Measurements from ENCODE around the gene FAM219A.

Gene FAM219A

GRCh38 chr9:34463901-34464232 lies 5.5 kb upstream of the FAM219A start:
- no peak for DNase-seq (ENCODE audit: extremely low spot score)
- no peak for TF ChIP-seq SUZ12 (IDR thresholded peaks at IDR 0.05)
- TF ChIP-seq NFRKB (IDR thresholded peaks at IDR 0.05): no peak
- TF ChIP-seq L3MBTL2 (conservative IDR thresholded peaks at IDR 0.05): no peak
- no peak for TF ChIP-seq FOXM1 (IDR thresholded peaks at IDR 0.05; ENCODE audit: borderline replicate concordance)
- TF ChIP-seq FOXK2 (IDR thresholded peaks at IDR 0.05): no peak
- no peak for TF ChIP-seq SP1 (IDR thresholded peaks at IDR 0.05)
- TF ChIP-seq PKNOX1 (IDR thresholded peaks at IDR 0.05): no peak
- TF ChIP-seq FOXA1 (IDR thresholded peaks at IDR 0.05): no peak
- TF ChIP-seq LEF1 (IDR thresholded peaks at IDR 0.05; ENCODE audit: borderline replicate concordance): no peak
- TF ChIP-seq TARDBP (IDR thresholded peaks at IDR 0.05): no peak
- TF ChIP-seq ZNF384 (IDR thresholded peaks at IDR 0.05): no peak
- TF ChIP-seq ELF4 (IDR thresholded peaks at IDR 0.05): no peak
- no peak for TF ChIP-seq HDGF (IDR thresholded peaks at IDR 0.05; ENCODE audit: borderline replicate concordance)
- no peak for TF ChIP-seq ARNT (IDR thresholded peaks at IDR 0.05)
- TF ChIP-seq BHLHE40 (IDR thresholded peaks at IDR 0.05; ENCODE audit: borderline replicate concordance): no peak
- ChIA-PET POLR2A (no interaction called here), CTCF (interaction anchor here (0.6 kb wide), 1 partner anchor 114 kb away, joined by 3 read pairs; no protein-coding TSS in a partner anchor)

- ChIA-PET POLR2A (no interaction called here), CTCF (interaction anchor here (0.6 to 1.4 kb wide), 3 partner anchors 40 to 114 kb away, joined by 3 to 4 read pairs (median 3); no protein-coding TSS in a partner anchor)
- no peak for DNase-seq (ENCODE audit: extremely low spot score)
- TF ChIP-seq ARNT (IDR thresholded peaks at IDR 0.05) (no peak), BHLHE40 (IDR thresholded peaks at IDR 0.05; ENCODE audit: borderline replicate concordance) (no peak), FOXM1 (IDR thresholded peaks at IDR 0.05; ENCODE audit: borderline replicate concordance) (no peak), L3MBTL2 (conservative IDR thresholded peaks at IDR 0.05) (no peak), SUZ12 (IDR thresholded peaks at IDR 0.05) (no peak), PKNOX1 (IDR thresholded peaks at IDR 0.05) (no peak), HDGF (IDR thresholded peaks at IDR 0.05; ENCODE audit: borderline replicate concordance) (no peak), CTBP1 (IDR thresholded peaks at IDR 0.05; ENCODE audit: borderline replicate concordance) (no peak), ZNF384 (IDR thresholded peaks at IDR 0.05) (no peak), SP1 (IDR thresholded peaks at IDR 0.05) (no peak), TARDBP (IDR thresholded peaks at IDR 0.05) (no peak), NFRKB (IDR thresholded peaks at IDR 0.05) (no peak), FOXK2 (IDR thresholded peaks at IDR 0.05) (no peak), ELF4 (IDR thresholded peaks at IDR 0.05) (no peak)
Observed at GRCh38 chr9:34463098-34463900, 4.9 kb upstream of the FAM219A start.

- TF ChIP-seq ZNF384 (IDR thresholded peaks at IDR 0.05): no peak
- TF ChIP-seq FOXM1 (IDR thresholded peaks at IDR 0.05; ENCODE audit: borderline replicate concordance): no peak
- no peak for TF ChIP-seq PKNOX1 (IDR thresholded peaks at IDR 0.05)
- no peak for TF ChIP-seq FOXA1 (IDR thresholded peaks at IDR 0.05)
- TF ChIP-seq SP1 (IDR thresholded peaks at IDR 0.05): no peak
- TF ChIP-seq ELF4 (IDR thresholded peaks at IDR 0.05): no peak
- TF ChIP-seq TARDBP (IDR thresholded peaks at IDR 0.05): no peak
- CTCF ChIA-PET: no interaction called here
- POLR2A ChIA-PET: no interaction called here
- no peak for DNase-seq (ENCODE audit: extremely low spot score)
Observed at GRCh38 chr9:34459941-34460340, 1.6 kb upstream of the FAM219A start.

GRCh38 chr9:34459356-34459755 lies 986 bp upstream of the FAM219A start:
- CTCF ChIA-PET: no interaction called here
- POLR2A ChIA-PET: no interaction called here
- DNase-seq (ENCODE audit: extremely low spot score): no peak
- no peak for TF ChIP-seq FOXA1 (IDR thresholded peaks at IDR 0.05)
- no peak for TF ChIP-seq CTBP1 (IDR thresholded peaks at IDR 0.05; ENCODE audit: borderline replicate concordance)
- TF ChIP-seq L3MBTL2 (conservative IDR thresholded peaks at IDR 0.05): no peak
- TF ChIP-seq PKNOX1 (IDR thresholded peaks at IDR 0.05): no peak
- no peak for TF ChIP-seq ELF4 (IDR thresholded peaks at IDR 0.05)
- TF ChIP-seq SP1 (IDR thresholded peaks at IDR 0.05): no peak
- TF ChIP-seq SUZ12 (IDR thresholded peaks at IDR 0.05): no peak
- TF ChIP-seq TARDBP (IDR thresholded peaks at IDR 0.05): no peak
- TF ChIP-seq ARNT (IDR thresholded peaks at IDR 0.05): no peak
- TF ChIP-seq HDGF (IDR thresholded peaks at IDR 0.05; ENCODE audit: borderline replicate concordance): no peak
- no peak for TF ChIP-seq NFRKB (IDR thresholded peaks at IDR 0.05)
- TF ChIP-seq BHLHE40 (IDR thresholded peaks at IDR 0.05; ENCODE audit: borderline replicate concordance): no peak
- TF ChIP-seq FOXK2 (IDR thresholded peaks at IDR 0.05): no peak
- TF ChIP-seq FOXM1 (IDR thresholded peaks at IDR 0.05; ENCODE audit: borderline replicate concordance): no peak
- TF ChIP-seq ZNF384 (IDR thresholded peaks at IDR 0.05): no peak
- no peak for TF ChIP-seq LEF1 (IDR thresholded peaks at IDR 0.05; ENCODE audit: borderline replicate concordance)

GRCh38 chr9:34458959-34459340 lies 580 bp upstream of the FAM219A start:
- ChIA-PET POLR2A (interaction anchor here (0.9 kb wide), 1 partner anchor 15 kb away, joined by 3 read pairs; no protein-coding TSS in a partner anchor), CTCF (no interaction called here)
- no peak for DNase-seq (ENCODE audit: extremely low spot score)
- TF ChIP-seq BHLHE40 (IDR thresholded peaks at IDR 0.05; ENCODE audit: borderline replicate concordance): no peak
- TF ChIP-seq FOXK2 (IDR thresholded peaks at IDR 0.05): no peak
